Measurements from ENCODE around the gene SDK2. TPM values are rescaled to one million over a fixed set of nuclear protein-coding genes. Genes with fewer than 3 reads are reported as not detected.

The SDK2 gene
- total and polyA plus RNA-seq, 2 donors from 2014 or later = 0.37 to 2.4 TPM

DNA sequence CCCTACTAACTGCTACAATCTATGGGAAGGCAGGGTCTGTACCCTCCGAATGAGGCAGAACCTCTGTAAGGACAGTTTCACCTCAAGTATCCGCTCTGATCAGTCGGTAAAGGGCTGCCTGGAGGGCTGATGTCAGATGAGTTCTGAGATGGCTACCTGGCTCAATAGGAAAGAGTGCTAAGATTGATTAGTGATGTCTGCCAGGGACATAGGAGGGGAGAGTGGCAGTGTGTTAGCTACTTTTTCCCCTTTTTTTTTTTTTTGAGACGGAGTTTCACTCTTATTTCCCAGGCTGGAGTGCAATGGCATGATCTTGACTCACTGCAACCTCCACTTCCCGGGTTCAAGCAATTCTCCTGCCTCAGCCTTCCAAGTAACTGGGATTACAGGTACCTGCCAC lies 293.4 kb downstream of the SDK2 start:
- H3K27ac ChIP-seq (ENCODE audit: low read depth in 2 of 2, low read length in 2 of 2) = no peak overlapping the region
- no peaks in the 10 kb centered on the region for H3K4me1 ChIP-seq (ENCODE audit: control insufficient read depth in 2 of 3, insufficient read depth in 2 of 3, low read depth in 1 of 3, low read length in 3 of 3)
- intact Hi-C loops (cut with DNase I) = no loop called here
- no peaks in the 10 kb centered on the region for H3K36me3 ChIP-seq (ENCODE audit: control insufficient read depth in 2 of 3, insufficient read depth in 3 of 3, low read length in 3 of 3)
- no peak overlapping the region for H3K9ac ChIP-seq (ENCODE audit: low read length in 3 of 3)
- FAIRE-seq (no peak), DNase-seq (no peak)
- no peaks in the 10 kb centered on the region for H3K9me3 ChIP-seq (ENCODE audit: control insufficient read depth in 2 of 3, insufficient read depth in 1 of 3, low read length in 3 of 3)
- no peak overlapping the region for H3K4me3 ChIP-seq (ENCODE audit: low read length in 3 of 3)
- TF ChIP-seq, protein P1, sequence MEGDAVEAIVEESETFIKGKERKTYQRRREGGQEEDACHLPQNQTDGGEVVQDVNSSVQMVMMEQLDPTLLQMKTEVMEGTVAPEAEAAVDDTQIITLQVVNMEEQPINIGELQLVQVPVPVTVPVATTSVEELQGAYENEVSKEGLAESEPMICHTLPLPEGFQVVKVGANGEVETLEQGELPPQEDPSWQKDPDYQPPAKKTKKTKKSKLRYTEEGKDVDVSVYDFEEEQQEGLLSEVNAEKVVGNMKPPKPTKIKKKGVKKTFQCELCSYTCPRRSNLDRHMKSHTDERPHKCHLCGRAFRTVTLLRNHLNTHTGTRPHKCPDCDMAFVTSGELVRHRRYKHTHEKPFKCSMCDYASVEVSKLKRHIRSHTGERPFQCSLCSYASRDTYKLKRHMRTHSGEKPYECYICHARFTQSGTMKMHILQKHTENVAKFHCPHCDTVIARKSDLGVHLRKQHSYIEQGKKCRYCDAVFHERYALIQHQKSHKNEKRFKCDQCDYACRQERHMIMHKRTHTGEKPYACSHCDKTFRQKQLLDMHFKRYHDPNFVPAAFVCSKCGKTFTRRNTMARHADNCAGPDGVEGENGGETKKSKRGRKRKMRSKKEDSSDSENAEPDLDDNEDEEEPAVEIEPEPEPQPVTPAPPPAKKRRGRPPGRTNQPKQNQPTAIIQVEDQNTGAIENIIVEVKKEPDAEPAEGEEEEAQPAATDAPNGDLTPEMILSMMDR (IDR thresholded peaks at IDR 0.05; ENCODE audit: borderline replicate concordance, extremely low read depth, insufficient read depth) = no peak
- no peaks in the 10 kb centered on the region for H3K27me3 ChIP-seq (ENCODE audit: control insufficient read depth, insufficient read depth, low read length)

DNA sequence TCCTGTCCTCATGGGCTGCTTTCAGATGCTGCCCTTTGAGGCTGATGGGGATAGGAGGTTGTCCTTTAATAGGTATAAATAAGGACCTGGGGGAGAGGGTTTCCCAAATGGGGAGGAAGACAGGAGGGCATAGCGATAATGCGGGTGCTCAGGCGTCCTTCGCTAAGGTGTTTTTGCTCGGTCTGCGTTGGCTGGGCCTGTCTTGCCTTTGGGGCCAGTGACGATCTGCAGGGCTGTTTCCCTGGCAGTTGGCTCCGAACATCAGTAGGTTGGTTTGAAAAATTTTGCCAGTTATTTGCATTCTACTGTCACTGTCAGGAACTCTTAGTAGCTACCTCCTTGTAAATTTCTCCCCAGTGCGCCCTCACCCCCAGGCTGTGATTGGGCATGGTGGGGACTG lies 294.6 kb downstream of the SDK2 start:
- DNase-seq = no peak
- Histone ChIP-seq H3K4me3 (ENCODE audit: low read length in 3 of 3) (no peak overlapping the region), H3K27ac (ENCODE audit: low read depth in 2 of 2, low read length in 2 of 2) (no peak overlapping the region), H3K4me1 (ENCODE audit: control insufficient read depth in 2 of 3, insufficient read depth in 2 of 3, low read depth in 1 of 3, low read length in 3 of 3) (no peaks in the 10 kb centered on the region), H3K9me3 (ENCODE audit: control insufficient read depth in 2 of 3, insufficient read depth in 1 of 3, low read length in 3 of 3) (no peaks in the 10 kb centered on the region), H3K36me3 (ENCODE audit: control insufficient read depth in 2 of 3, insufficient read depth in 3 of 3, low read length in 3 of 3) (no peaks in the 10 kb centered on the region), H3K27me3 (ENCODE audit: control insufficient read depth, insufficient read depth, low read length) (no peaks in the 10 kb centered on the region), H3K9ac (ENCODE audit: low read length in 3 of 3) (no peak overlapping the region)
- intact Hi-C loops (cut with DNase I) = no loop called here
- FAIRE-seq = no peak
- TF ChIP-seq, protein P1 (IDR thresholded peaks at IDR 0.05; ENCODE audit: borderline replicate concordance, extremely low read depth, insufficient read depth) = no peak

DNA sequence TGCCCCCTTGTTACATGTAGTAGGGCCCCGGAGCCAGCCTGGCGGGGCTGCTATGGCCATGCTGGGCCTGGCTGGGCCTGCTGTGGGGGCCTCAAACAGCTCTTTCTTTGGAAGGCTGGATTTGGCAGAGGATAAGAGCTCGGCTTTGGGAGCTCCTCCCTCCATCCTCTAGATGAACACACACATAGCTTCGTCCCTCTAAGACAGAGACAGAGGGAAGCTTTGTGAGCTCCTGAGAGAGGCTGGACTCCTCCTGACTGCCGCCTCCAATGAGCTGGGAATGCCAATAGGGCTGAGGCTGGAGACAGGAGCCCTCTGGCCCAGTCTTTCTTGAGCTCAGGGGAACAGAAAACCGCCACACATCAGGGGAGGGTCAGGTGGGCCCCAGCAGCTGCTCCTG lies 295.1 kb downstream of the SDK2 start:
- H3K27me3 ChIP-seq (ENCODE audit: control insufficient read depth, insufficient read depth, low read length) = no peaks in the 10 kb centered on the region
- DNase-seq (peak in 3 of 5 donors; percentile 55 to 90 (median 61)), FAIRE-seq (no peak)
- no peak overlapping the region for H3K9ac ChIP-seq (ENCODE audit: low read length in 3 of 3)
- H3K4me1 ChIP-seq (ENCODE audit: control insufficient read depth in 2 of 3, insufficient read depth in 2 of 3, low read depth in 1 of 3, low read length in 3 of 3) = no peaks in the 10 kb centered on the region
- H3K27ac ChIP-seq (ENCODE audit: low read depth in 2 of 2, low read length in 2 of 2) = no peak overlapping the region
- TF ChIP-seq, protein P1 (IDR thresholded peaks at IDR 0.05; ENCODE audit: borderline replicate concordance, extremely low read depth, insufficient read depth) = no peak
- H3K36me3 ChIP-seq (ENCODE audit: control insufficient read depth in 2 of 3, insufficient read depth in 3 of 3, low read length in 3 of 3) = no peaks in the 10 kb centered on the region
- intact Hi-C loops (cut with DNase I) = no loop called here
- no peak overlapping the region for H3K4me3 ChIP-seq (ENCODE audit: low read length in 3 of 3)
- H3K9me3 ChIP-seq (ENCODE audit: control insufficient read depth in 2 of 3, insufficient read depth in 1 of 3, low read length in 3 of 3) = no peaks in the 10 kb centered on the region

DNA sequence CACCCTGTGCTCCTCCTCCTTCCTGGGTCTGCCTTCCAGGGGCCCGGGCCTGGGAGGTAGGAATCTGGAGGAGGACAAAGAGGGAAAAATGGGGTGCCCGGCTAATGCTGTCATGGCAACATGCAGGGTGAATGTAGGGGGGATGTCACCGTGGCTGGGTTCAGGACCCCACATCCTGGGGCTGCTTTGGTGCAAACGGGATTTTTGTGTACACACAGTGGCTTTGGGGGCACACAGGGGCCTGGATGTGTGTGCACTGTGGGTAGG lies 295.5 kb downstream of the SDK2 start:
- Histone ChIP-seq H3K27ac (ENCODE audit: low read depth in 2 of 2, low read length in 2 of 2) (no peak overlapping the region), H3K9ac (ENCODE audit: low read length in 3 of 3) (no peak overlapping the region), H3K4me1 (ENCODE audit: control insufficient read depth in 2 of 3, insufficient read depth in 2 of 3, low read depth in 1 of 3, low read length in 3 of 3) (no peaks in the 10 kb centered on the region), H3K9me3 (ENCODE audit: control insufficient read depth in 2 of 3, insufficient read depth in 1 of 3, low read length in 3 of 3) (no peaks in the 10 kb centered on the region), H3K27me3 (ENCODE audit: control insufficient read depth, insufficient read depth, low read length) (no peaks in the 10 kb centered on the region), H3K4me3 (ENCODE audit: low read length in 3 of 3) (no peak overlapping the region), H3K36me3 (ENCODE audit: control insufficient read depth in 2 of 3, insufficient read depth in 3 of 3, low read length in 3 of 3) (no peaks in the 10 kb centered on the region)
- TF ChIP-seq, protein P1 (IDR thresholded peaks at IDR 0.05; ENCODE audit: borderline replicate concordance, extremely low read depth, insufficient read depth) = no peak
- intact Hi-C loops (cut with DNase I) = no loop called here
- DNase-seq (no peak), FAIRE-seq (no peak)

Data from kidney (tissue), 14 donors.